CD4-positive, alpha-beta T cell (primary cell): ENCODE data around the gene CDH13. TPM values are rescaled to one million over a fixed set of nuclear protein-coding genes. Genes with fewer than 3 reads are reported as not detected.

Source experiments
- ATAC-seq: fragments of 200-7000 bp; cut with Tn5 transposase; one replicate; pipeline ENCODE4 v1.10.0; 2022; ENCODE audit warnings: mild to moderate bottlenecking; ENCODE audit not compliant: poor library complexity
- CTCF ChIA-PET: fragments of 350-600 bp; sonication (Branson Sonifier 250); formaldehyde crosslinking; loops from one replicate; lab custom pipeline; 2021; ENCODE audit warnings: antibody characterized with exemption, inconsistent platforms; lab: Charles Lee
- POLR2A ChIA-PET: fragments of 350-600 bp; sonication (Branson Sonifier 250); formaldehyde crosslinking; loops from one replicate; lab custom pipeline; 2021; ENCODE audit warnings: antibody characterized with exemption, inconsistent platforms; lab: Charles Lee
- DNase-seq, 14 experiments: peaks; one replicate each; pipeline ENCODE4 v3.0.0-alpha.2; 2013 to 2020; ENCODE audit warnings: mixed read lengths in 2 of 14
- H3K27ac ChIP-seq, 2 donors: one replicate each; pipeline versions ENCODE4 v1.5.1 to v1.7.0; 2013; ENCODE audit warnings: low read length in 2 of 2, low read depth in 1 of 2, mild to moderate bottlenecking in 1 of 2
- H3K27me3 ChIP-seq, 2 experiments: 1 replicate in 1 of 2; 2 replicates in 1 of 2; pipeline versions ENCODE4 v1.6.1 to v1.7.0; 2013; ENCODE audit warnings: low read length in 2 of 2, control low read depth in 1 of 2, mild to moderate bottlenecking in 1 of 2, moderate library complexity in 1 of 2; ENCODE audit not compliant: insufficient read depth in 2 of 2, control insufficient read depth in 1 of 2
- H3K36me3 ChIP-seq: one replicate; pipeline ENCODE4 v1.6.1; 2013; ENCODE audit warnings: low read length, control low read depth; ENCODE audit not compliant: insufficient read depth
- H3K4me1 ChIP-seq: one replicate; pipeline ENCODE4 v1.6.1; 2013; ENCODE audit warnings: low read length, control low read depth; ENCODE audit not compliant: insufficient read depth
- H3K4me3 ChIP-seq: one replicate; pipeline ENCODE4 v1.5.1; 2013; ENCODE audit warnings: mild to moderate bottlenecking, low read length, moderate library complexity
- H3K9me3 ChIP-seq, 2 experiments: 1 replicate in 1 of 2; 2 replicates in 1 of 2; pipeline versions ENCODE4 v1.6.1 to v1.7.0; 2013; ENCODE audit warnings: low read length in 2 of 2, mild to moderate bottlenecking in 2 of 2, control low read depth in 1 of 2, moderate library complexity in 1 of 2; ENCODE audit not compliant: control insufficient read depth in 1 of 2, insufficient read depth in 1 of 2
- H3K27ac Mint-ChIP-seq: one replicate; pipeline ENCODE4 v1.8.0; 2020; ENCODE audit warnings: mixed read lengths
- H3K27me3 Mint-ChIP-seq: one replicate; pipeline ENCODE4 v1.8.0; 2021; ENCODE audit warnings: mixed read lengths
- H3K36me3 Mint-ChIP-seq: one replicate; pipeline ENCODE4 v1.8.0; 2021; ENCODE audit warnings: low read depth, mixed read lengths
- H3K4me1 Mint-ChIP-seq: one replicate; pipeline ENCODE4 v1.8.0; 2021; ENCODE audit warnings: low read depth, mixed read lengths
- H3K4me3 Mint-ChIP-seq: one replicate; pipeline ENCODE4 v1.8.0; 2020; ENCODE audit warnings: mild to moderate bottlenecking, mixed read lengths
- H3K9me3 Mint-ChIP-seq: one replicate; pipeline ENCODE4 v1.8.0; 2020; ENCODE audit warnings: mixed read lengths
- intact Hi-C, 2 experiments: fragments of 100-400 bp; cut with DNase I in 1 of 2; cut with micrococcal nuclease in 1 of 2; formaldehyde crosslinking; loops; one replicate each; pipeline versions ENCODE4 v1.15.1 to v1.9.0; 2023 to 2025; cut with DNase I, micrococcal nuclease
- total RNA-seq, 174 experiments: library from RNA in 2 of 174; stranded (reverse) in 2 of 174; gene quantifications; one replicate each; pipeline ENCODE4 v1.2.3 and lab custom pipeline; 2021 to 2026
- TF ChIP-seq, protein P1 (sequence below): fragments of 200-600 bp; IDR thresholded peaks from one replicate; pipeline ENCODE4 v1.8.0; 2022; ENCODE audit warnings: antibody characterized with exemption, mild to moderate bottlenecking

Gene CDH13
- total RNA-seq, 2 experiments from 2014 or later: not detected

DNA sequence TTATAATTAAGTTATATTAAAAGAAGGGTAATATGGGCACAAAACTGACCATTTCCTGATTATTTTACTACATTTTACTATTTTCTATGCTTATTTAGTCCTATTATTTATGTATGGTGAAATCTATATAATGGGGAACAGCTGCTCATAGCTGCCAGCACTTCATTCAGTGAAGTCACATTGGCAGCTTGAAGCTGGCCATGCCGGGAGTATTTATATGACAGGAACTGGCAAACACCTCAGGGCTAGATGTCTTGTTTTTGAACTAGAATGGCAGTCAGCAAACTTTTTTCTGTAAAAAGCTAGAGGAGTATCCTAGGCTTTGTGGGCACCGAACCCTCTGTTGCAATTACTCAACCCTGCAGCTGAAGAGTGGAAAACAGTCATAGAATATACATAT lies 104.1 kb downstream of the CDH13 start:
- Mint-ChIP-seq H3K36me3 (no peaks in the 10 kb centered on the region), H3K9me3 (no peaks in the 10 kb centered on the region), H3K4me1 (no peaks in the 10 kb centered on the region), H3K27ac (no peak overlapping the region), H3K4me3 (no peak overlapping the region), H3K27me3 (peaks cover 4% of the 10 kb centered on the region)
- CTCF ChIA-PET: no interaction called here
- no peak for ATAC-seq
- no peaks in the 10 kb centered on the region for H3K27me3 ChIP-seq
- H3K27ac ChIP-seq: no peak overlapping the region
- DNase-seq: no peak
- no peak overlapping the region for H3K4me3 ChIP-seq
- POLR2A ChIA-PET: no interaction called here
- H3K36me3 ChIP-seq: no peaks in the 10 kb centered on the region
- intact Hi-C loops: no loop called here
- H3K4me1 ChIP-seq: no peaks in the 10 kb centered on the region
- H3K9me3 ChIP-seq: peaks cover 0 to 10% of the 10 kb centered on the region in 2 experiments
- TF ChIP-seq, protein P1, sequence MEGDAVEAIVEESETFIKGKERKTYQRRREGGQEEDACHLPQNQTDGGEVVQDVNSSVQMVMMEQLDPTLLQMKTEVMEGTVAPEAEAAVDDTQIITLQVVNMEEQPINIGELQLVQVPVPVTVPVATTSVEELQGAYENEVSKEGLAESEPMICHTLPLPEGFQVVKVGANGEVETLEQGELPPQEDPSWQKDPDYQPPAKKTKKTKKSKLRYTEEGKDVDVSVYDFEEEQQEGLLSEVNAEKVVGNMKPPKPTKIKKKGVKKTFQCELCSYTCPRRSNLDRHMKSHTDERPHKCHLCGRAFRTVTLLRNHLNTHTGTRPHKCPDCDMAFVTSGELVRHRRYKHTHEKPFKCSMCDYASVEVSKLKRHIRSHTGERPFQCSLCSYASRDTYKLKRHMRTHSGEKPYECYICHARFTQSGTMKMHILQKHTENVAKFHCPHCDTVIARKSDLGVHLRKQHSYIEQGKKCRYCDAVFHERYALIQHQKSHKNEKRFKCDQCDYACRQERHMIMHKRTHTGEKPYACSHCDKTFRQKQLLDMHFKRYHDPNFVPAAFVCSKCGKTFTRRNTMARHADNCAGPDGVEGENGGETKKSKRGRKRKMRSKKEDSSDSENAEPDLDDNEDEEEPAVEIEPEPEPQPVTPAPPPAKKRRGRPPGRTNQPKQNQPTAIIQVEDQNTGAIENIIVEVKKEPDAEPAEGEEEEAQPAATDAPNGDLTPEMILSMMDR: no peak

DNA sequence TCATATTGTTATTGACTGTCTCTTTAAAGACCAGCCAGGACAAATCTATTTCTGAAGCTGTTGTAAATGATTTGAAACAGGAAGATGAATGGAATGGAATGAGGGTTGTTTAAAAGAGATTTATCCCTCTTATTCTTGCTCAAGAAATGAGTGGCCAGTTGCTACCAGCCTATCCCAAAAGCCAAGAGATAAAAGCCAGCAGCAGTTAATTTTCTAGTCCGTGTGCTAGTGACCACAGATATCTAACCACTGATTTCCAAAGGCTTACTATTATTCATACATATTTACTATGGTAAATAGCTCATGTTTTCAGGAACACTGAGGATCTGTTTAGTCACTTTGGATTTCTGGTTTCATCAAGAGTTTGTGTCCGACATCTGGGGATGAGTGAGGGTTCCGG lies 105.7 kb downstream of the CDH13 start:
- Histone ChIP-seq H3K27me3 (no peaks in the 10 kb centered on the region), H3K27ac (no peak overlapping the region), H3K36me3 (no peaks in the 10 kb centered on the region), H3K4me1 (no peaks in the 10 kb centered on the region), H3K9me3 (peaks cover 0 to 10% of the 10 kb centered on the region in 2 experiments), H3K4me3 (no peak overlapping the region)
- no peaks in the 10 kb centered on the region for H3K4me1 Mint-ChIP-seq
- ChIA-PET POLR2A (no interaction called here), CTCF (no interaction called here)
- no peaks in the 10 kb centered on the region for H3K9me3 Mint-ChIP-seq
- DNase-seq: no peak
- no peak overlapping the region for H3K27ac Mint-ChIP-seq
- H3K4me3 Mint-ChIP-seq: no peak overlapping the region
- intact Hi-C loops: no loop called here
- H3K27me3 Mint-ChIP-seq: peaks cover 4% of the 10 kb centered on the region
- TF ChIP-seq, protein P1: no peak
- no peak for ATAC-seq
- H3K36me3 Mint-ChIP-seq: no peaks in the 10 kb centered on the region

DNA sequence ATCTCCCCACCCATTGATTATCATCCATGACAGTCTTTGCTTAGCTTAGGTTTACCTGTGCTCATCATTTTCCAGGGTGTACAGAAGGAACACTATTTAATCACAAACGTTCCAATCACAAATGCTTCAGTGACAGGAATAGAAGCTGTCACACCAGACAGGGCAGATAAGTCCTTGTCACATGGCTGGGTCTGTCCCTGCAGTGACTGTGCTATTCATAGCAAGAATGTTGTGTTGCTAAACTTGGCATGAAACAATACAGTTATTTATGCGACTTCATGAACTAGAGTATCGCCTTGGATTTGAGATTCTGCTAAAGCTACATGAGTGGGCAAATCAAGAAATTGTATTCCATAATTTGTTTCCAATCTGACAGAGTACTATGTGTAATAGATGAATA lies 108.4 kb downstream of the CDH13 start:
- H3K27me3 Mint-ChIP-seq: peaks cover 10% of the 10 kb centered on the region
- ATAC-seq (no peak), DNase-seq (no peak)
- Histone ChIP-seq H3K9me3 (peaks cover 0 to 10% of the 10 kb centered on the region in 2 experiments), H3K36me3 (no peaks in the 10 kb centered on the region), H3K4me1 (no peaks in the 10 kb centered on the region), H3K27me3 (no peaks in the 10 kb centered on the region), H3K4me3 (no peak overlapping the region), H3K27ac (no peak overlapping the region)
- intact Hi-C loops: no loop called here
- H3K4me3 Mint-ChIP-seq: no peak overlapping the region
- CTCF ChIA-PET: no interaction called here
- POLR2A ChIA-PET: no interaction called here
- H3K9me3 Mint-ChIP-seq: no peaks in the 10 kb centered on the region
- TF ChIP-seq, protein P1: no peak
- H3K36me3 Mint-ChIP-seq: no peaks in the 10 kb centered on the region
- no peaks in the 10 kb centered on the region for H3K4me1 Mint-ChIP-seq
- H3K27ac Mint-ChIP-seq: no peak overlapping the region
